A673 (cell line): Measurements from ENCODE around the gene GPRC5C. TPM values are rescaled to one million over a fixed set of nuclear protein-coding genes. Genes with fewer than 3 reads are reported as not detected.

Experiments
- BruUV-seq: library from RNA; stranded (reverse); fragments of 400-500 nt; replicated peaks from 2 replicates; lab custom pipeline; 2021; lab: Mats Ljungman, UMichigan
- CTCF ChIA-PET: fragments of 300-600 bp; sonication (Branson Sonifier 250); formaldehyde crosslinking; loops from one replicate; lab custom pipeline; 2022; ENCODE audit warnings: antibody characterized with exemption; lab: Charles Lee
- POLR2A ChIA-PET: fragments of 300-600 bp; sonication (Branson Sonifier 250); formaldehyde crosslinking; loops from one replicate; lab custom pipeline; 2022; ENCODE audit warnings: antibody characterized with exemption; ENCODE audit not compliant: low non-redundant PET; lab: Charles Lee
- DNase-seq: peaks from one replicate; pipeline ENCODE4 v3.0.0-alpha.2; 2015; ENCODE audit warnings: low spot score
- H3K27ac ChIP-seq: fragments of 200-600 bp; sonication (generic); 2 replicates; pipeline ENCODE4 v1.5.1; 2016; ENCODE audit warnings: mixed run types, low read depth, mild to moderate bottlenecking, mixed read lengths, antibody characterized with exemption, low read length; ENCODE audit not compliant: poor library complexity, severe bottlenecking
- H3K27me3 ChIP-seq: fragments of 200-600 bp; sonication (generic); replicated peaks from 2 replicates; pipeline ENCODE4 v1.6.1; 2017; ENCODE audit warnings: mixed run types, low read depth, mild to moderate bottlenecking, mixed read lengths, antibody characterized with exemption, low read length; ENCODE audit not compliant: insufficient read depth, poor library complexity
- H3K36me3 ChIP-seq: fragments of 200-600 bp; sonication (generic); 2 replicates; pipeline ENCODE4 v1.6.1; 2016; ENCODE audit warnings: mixed run types, mild to moderate bottlenecking, mixed read lengths, antibody characterized with exemption, low read length; ENCODE audit not compliant: insufficient read depth, poor library complexity, severe bottlenecking
- H3K4me1 ChIP-seq: fragments of 200-600 bp; sonication (generic); 2 replicates; pipeline ENCODE4 v1.6.1; 2017; ENCODE audit warnings: mixed run types, mild to moderate bottlenecking, mixed read lengths, antibody characterized with exemption, low read length; ENCODE audit not compliant: insufficient read depth, poor library complexity, severe bottlenecking
- H3K4me3 ChIP-seq: fragments of 200-600 bp; sonication (generic); 2 replicates; pipeline ENCODE4 v1.5.1; 2016; ENCODE audit warnings: low read depth, mixed run types, mild to moderate bottlenecking, mixed read lengths, low read length; ENCODE audit not compliant: poor library complexity, severe bottlenecking
- H3K9me3 ChIP-seq: fragments of 200-600 bp; sonication (generic); 2 replicates; pipeline ENCODE4 v1.6.1; 2016; ENCODE audit warnings: mixed run types, low read depth, mild to moderate bottlenecking, mixed read lengths, antibody characterized with exemption, low read length; ENCODE audit not compliant: poor library complexity, severe bottlenecking
- EZH2 ChIP-seq: fragments of 200-600 bp; sonication (generic); IDR thresholded peaks from 2 replicates; pipeline ENCODE4 v1.6.1; 2017; ENCODE audit warnings: borderline replicate concordance, low read depth, mild to moderate bottlenecking, mixed read lengths, antibody characterized with exemption, low read length; ENCODE audit not compliant: poor library complexity, severe bottlenecking
- intact Hi-C: fragments of 100-400 bp; cut with micrococcal nuclease; formaldehyde crosslinking; loops from one replicate; pipeline ENCODE4 v1.10.0; 2022; ENCODE audit not compliant: unreplicated experiment
- total RNA-seq: library from RNA; stranded (reverse); gene quantifications from 2 replicates; pipeline ENCODE4 v1.2.3, GENCODE V29; 2021
- TF ChIP-seq, protein P1 (sequence below): fragments of 300-800, 200-600 bp; sonication (generic); conservative IDR thresholded peaks from 2 replicates; pipeline ENCODE4 v1.5.1; 2017; ENCODE audit warnings: low read depth, mild to moderate bottlenecking, antibody characterized with exemption, low read length, moderate library complexity, mixed read lengths

GPRC5C gene
- total RNA-seq, 1 experiment from 2014 or later, result not detected

DNA sequence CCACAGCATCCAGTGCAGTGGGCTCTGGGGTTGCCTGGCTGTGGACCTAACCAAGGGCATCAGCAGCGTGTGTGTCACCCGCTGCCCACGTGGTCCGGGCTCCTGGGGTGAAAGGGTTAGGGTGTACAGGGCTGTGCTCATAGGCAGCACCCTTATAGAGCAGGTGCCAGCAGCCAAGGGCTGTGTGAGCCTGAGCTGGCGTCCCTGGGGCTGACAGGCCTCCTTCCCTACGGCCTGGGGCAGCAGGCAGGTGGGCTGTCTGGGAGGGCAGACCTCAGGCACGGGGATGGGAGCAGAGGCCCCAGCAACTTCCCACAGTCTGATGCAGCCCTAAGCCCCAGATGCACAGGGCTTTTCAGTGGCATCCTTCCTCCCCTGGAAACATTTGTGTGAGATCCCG, 48.4 kb downstream of the GPRC5C start:
- Histone ChIP-seq H3K27me3 (no peaks in the 10 kb centered on the region), H3K27ac (no peak overlapping the region), H3K36me3 (no peaks in the 10 kb centered on the region), H3K4me1 (no peaks in the 10 kb centered on the region), H3K9me3 (peaks cover 9% of the 10 kb centered on the region), H3K4me3 (no peak overlapping the region)
- DNase-seq, result no peak
- ChIA-PET CTCF (no interaction called here), POLR2A (no interaction called here)
- BruUV-seq, result no TSS peak
- TF ChIP-seq, protein P1, sequence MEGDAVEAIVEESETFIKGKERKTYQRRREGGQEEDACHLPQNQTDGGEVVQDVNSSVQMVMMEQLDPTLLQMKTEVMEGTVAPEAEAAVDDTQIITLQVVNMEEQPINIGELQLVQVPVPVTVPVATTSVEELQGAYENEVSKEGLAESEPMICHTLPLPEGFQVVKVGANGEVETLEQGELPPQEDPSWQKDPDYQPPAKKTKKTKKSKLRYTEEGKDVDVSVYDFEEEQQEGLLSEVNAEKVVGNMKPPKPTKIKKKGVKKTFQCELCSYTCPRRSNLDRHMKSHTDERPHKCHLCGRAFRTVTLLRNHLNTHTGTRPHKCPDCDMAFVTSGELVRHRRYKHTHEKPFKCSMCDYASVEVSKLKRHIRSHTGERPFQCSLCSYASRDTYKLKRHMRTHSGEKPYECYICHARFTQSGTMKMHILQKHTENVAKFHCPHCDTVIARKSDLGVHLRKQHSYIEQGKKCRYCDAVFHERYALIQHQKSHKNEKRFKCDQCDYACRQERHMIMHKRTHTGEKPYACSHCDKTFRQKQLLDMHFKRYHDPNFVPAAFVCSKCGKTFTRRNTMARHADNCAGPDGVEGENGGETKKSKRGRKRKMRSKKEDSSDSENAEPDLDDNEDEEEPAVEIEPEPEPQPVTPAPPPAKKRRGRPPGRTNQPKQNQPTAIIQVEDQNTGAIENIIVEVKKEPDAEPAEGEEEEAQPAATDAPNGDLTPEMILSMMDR, result no peak
- TF ChIP-seq EZH2, result no peak
- intact Hi-C loops, result no loop called here

DNA sequence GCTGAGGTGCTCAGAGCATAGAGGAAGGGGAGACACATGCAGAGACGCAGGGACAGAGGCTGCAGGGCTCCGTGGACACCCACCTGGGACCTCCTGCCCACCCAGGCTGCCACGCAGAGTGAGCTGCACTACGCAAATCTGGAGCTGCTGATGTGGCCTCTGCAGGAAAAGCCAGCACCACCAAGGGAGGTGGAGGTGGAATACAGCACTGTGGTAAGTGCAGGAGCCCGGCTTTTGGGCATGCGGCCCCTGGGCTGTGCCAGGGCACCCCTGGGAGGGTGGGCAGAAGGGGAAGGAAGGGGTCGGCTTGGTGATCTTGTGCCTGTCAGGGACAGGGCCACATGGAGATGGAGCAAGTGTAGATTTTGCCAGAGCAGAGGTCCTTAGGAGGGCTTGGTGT, 49.7 kb downstream of the GPRC5C start:
- Histone ChIP-seq H3K27ac (no peak overlapping the region), H3K4me1 (no peaks in the 10 kb centered on the region), H3K4me3 (no peak overlapping the region), H3K36me3 (no peaks in the 10 kb centered on the region), H3K27me3 (peaks cover 5% of the 10 kb centered on the region), H3K9me3 (no peaks in the 10 kb centered on the region)
- ChIA-PET CTCF (no interaction called here), POLR2A (no interaction called here)
- TF ChIP-seq, protein P1, result no peak
- TF ChIP-seq EZH2, result no peak
- BruUV-seq, result no TSS peak
- DNase-seq, result no peak
- intact Hi-C loops, result no loop called here

DNA sequence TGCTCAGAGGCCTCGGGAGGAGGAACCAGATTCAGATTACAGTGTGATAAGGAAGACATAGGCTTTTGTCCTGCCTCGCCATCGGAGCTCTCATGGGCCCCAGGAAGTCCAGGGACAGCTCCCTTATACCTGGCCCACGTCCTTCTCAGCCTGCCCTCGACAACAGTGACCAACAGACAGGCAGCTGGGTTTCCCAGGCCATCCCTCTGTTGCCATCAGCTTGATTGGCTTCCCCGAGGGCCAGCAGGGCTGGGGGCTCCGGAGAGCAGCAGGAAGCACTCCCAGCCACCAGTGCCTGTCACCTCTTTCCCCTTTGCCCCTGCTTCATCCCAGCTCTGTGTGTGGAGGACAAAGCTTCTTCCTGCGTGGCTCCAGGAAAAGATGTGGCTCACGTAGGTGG, 52.2 kb downstream of the GPRC5C start:
- TF ChIP-seq EZH2, result no peak
- TF ChIP-seq, protein P1, result no peak
- Histone ChIP-seq H3K36me3 (no peaks in the 10 kb centered on the region), H3K4me1 (no peaks in the 10 kb centered on the region), H3K4me3 (no peak overlapping the region), H3K9me3 (no peaks in the 10 kb centered on the region), H3K27me3 (peaks cover 5% of the 10 kb centered on the region), H3K27ac (no peak overlapping the region)
- intact Hi-C loops, result no loop called here
- CTCF ChIA-PET, result interaction anchor here (1.1 kb wide), 1 partner anchor 116 kb away, joined by 3 read pairs; no protein-coding TSS in a partner anchor
- POLR2A ChIA-PET, result no interaction called here
- BruUV-seq, result no TSS peak
- no peak for DNase-seq
